OCI-LY7 (cell line): ENCODE data around the gene SPDYE1. TPM values are rescaled to one million over a fixed set of nuclear protein-coding genes. Genes with fewer than 3 reads are reported as not detected.

Experiments used
- BruUV-seq: library from RNA; stranded (reverse); fragments of 400-500 nt; replicated peaks from 2 replicates; lab custom pipeline; 2021; lab: Mats Ljungman, UMichigan
- CTCF ChIA-PET: fragments of 300-600 bp; sonication (Branson Sonifier 250); formaldehyde crosslinking; loops from one replicate; lab custom pipeline; 2022; ENCODE audit warnings: antibody characterized with exemption; ENCODE audit not compliant: unreplicated experiment; lab: Charles Lee
- POLR2A ChIA-PET: fragments of 300-600 bp; sonication (Branson Sonifier 250); formaldehyde crosslinking; loops from one replicate; lab custom pipeline; 2022; ENCODE audit warnings: antibody characterized with exemption; lab: Charles Lee
- DNase-seq: peaks from one replicate; pipeline ENCODE4 v3.0.0-alpha.2; 2015; ENCODE audit warnings: low spot score
- H2AFZ ChIP-seq: fragments of 200-600 bp; sonication (generic), shearing (Covaris generic); 2 replicates; pipeline ENCODE4 v1.6.1; 2014; ENCODE audit warnings: mild to moderate bottlenecking, antibody characterized with exemption, low read length, moderate library complexity
- H3K27ac ChIP-seq: fragments of 200-600 bp; sonication (generic); 2 replicates; pipeline ENCODE4 v1.5.1; 2014; ENCODE audit warnings: mixed run types, low read depth, mild to moderate bottlenecking, moderate library complexity, low read length, inconsistent platforms; ENCODE audit not compliant: poor library complexity, severe bottlenecking
- H3K36me3 ChIP-seq: fragments of 200-600 bp; sonication (generic); 2 replicates; pipeline ENCODE4 v1.6.1; 2014; ENCODE audit warnings: mild to moderate bottlenecking, antibody characterized with exemption, low read length, moderate library complexity, mixed read lengths; ENCODE audit not compliant: insufficient read depth
- H3K4me1 ChIP-seq: fragments of 200-600 bp; sonication (generic); 2 replicates; pipeline ENCODE4 v1.5.1; 2014; ENCODE audit warnings: mild to moderate bottlenecking, low read length; ENCODE audit not compliant: insufficient read depth, poor library complexity, severe bottlenecking
- H3K4me2 ChIP-seq: fragments of 200-600 bp; sonication (generic); 2 replicates; pipeline ENCODE4 v1.6.1; 2014; ENCODE audit warnings: mild to moderate bottlenecking, low read length
- H3K4me3 ChIP-seq: fragments of 200-600 bp; sonication (generic); 2 replicates; pipeline ENCODE4 v1.5.1; 2014; ENCODE audit warnings: mild to moderate bottlenecking, low read depth, low read length; ENCODE audit not compliant: poor library complexity, severe bottlenecking
- H3K79me2 ChIP-seq: fragments of 200-600 bp; sonication (generic); 2 replicates; pipeline ENCODE4 v1.6.1; 2016; ENCODE audit warnings: low read depth, mild to moderate bottlenecking, low read length, moderate library complexity, mixed read lengths; ENCODE audit not compliant: insufficient read depth
- H3K9me2 ChIP-seq: fragments of 200-600 bp; sonication (generic); 2 replicates; pipeline ENCODE4 v1.6.1; 2016; ENCODE audit warnings: mild to moderate bottlenecking, low read length, mixed read lengths; ENCODE audit not compliant: insufficient read depth
- H3K9me3 ChIP-seq: fragments of 200-600 bp; sonication (generic); 2 replicates; pipeline ENCODE4 v1.6.1; 2014; ENCODE audit warnings: mild to moderate bottlenecking, mixed run types, low read length, mixed read lengths
- H4K20me1 ChIP-seq: fragments of 200-600 bp; sonication (generic); 2 replicates; pipeline ENCODE4 v1.6.1; 2014; ENCODE audit warnings: mild to moderate bottlenecking, antibody characterized with exemption, low read length, moderate library complexity, mixed read lengths; ENCODE audit not compliant: insufficient read depth
- CTCF ChIP-seq: fragments of 200-600 bp; sonication (generic); conservative IDR thresholded peaks from 2 replicates; pipeline ENCODE4 v1.5.1; 2014; ENCODE audit warnings: mild to moderate bottlenecking, antibody characterized with exemption, low read length, moderate library complexity, mixed read lengths
- EZH2phosphoT487 ChIP-seq: fragments of 200-600 bp; sonication (generic); IDR thresholded peaks from 2 replicates; pipeline ENCODE4 v1.6.1; 2018; ENCODE audit warnings: low read depth, borderline replicate concordance, mild to moderate bottlenecking, mixed run types, antibody characterized with exemption, low read length, moderate library complexity, mixed read lengths
- intact Hi-C: fragments of 100-400 bp; cut with micrococcal nuclease; formaldehyde crosslinking; loops from one replicate; pipeline ENCODE4 v1.10.0; 2022; ENCODE audit not compliant: unreplicated experiment
- total RNA-seq, 2 experiments: library from RNA; depleted of rRNA in 1 of 2; stranded (reverse); fragments of >200 nt in 1 of 2; shearing (Covaris generic) in 1 of 2; gene quantifications; 2 replicates each; pipeline ENCODE4 v1.2.3, GENCODE V29; 2014 to 2022

Gene SPDYE1
- total RNA-seq, 2 experiments from 2014 or later: not detected

GRCh38 chr7:44043902-44044301 lies 46.2 kb downstream of the SPDYE1 start:
- Histone ChIP-seq H3K79me2 (peaks cover 39% of the 10 kb centered on the region), H3K4me3 (peak overlapping the region; percentile 92), H3K4me2 (peak overlapping the region; percentile 96), H3K27ac (peak overlapping the region; percentile 80), H2AFZ (peak overlapping the region; percentile 70), H3K4me1 (peaks cover 42% of the 10 kb centered on the region), H3K36me3 (peaks cover 15% of the 10 kb centered on the region; the same call in 1 of the 2 replicates), H3K9me3 (no peaks in the 10 kb centered on the region), H4K20me1 (peaks cover 13% of the 10 kb centered on the region), H3K9me2 (no peaks in the 10 kb centered on the region)
- ChIA-PET CTCF (no interaction called here), POLR2A (interaction anchor here (1.1 to 1.2 kb wide), 2 partner anchors 24 to 38 kb away, joined by 4 to 6 read pairs; no protein-coding TSS in a partner anchor)
- no peak for DNase-seq
- intact Hi-C loops: no loop called here
- BruUV-seq: TSS peak; percentile 83
- TF ChIP-seq EZH2phosphoT487 (no peak), CTCF (0 out of 2 replicates have a peak, but pooled peaks have one; percentile 4)

- Histone ChIP-seq H3K36me3 (peaks cover 19% of the 10 kb centered on the region), H3K4me1 (peaks cover 42% of the 10 kb centered on the region), H4K20me1 (peaks cover 13% of the 10 kb centered on the region), H3K9me3 (no peaks in the 10 kb centered on the region), H3K4me2 (peak within 1 kb of the TSS; percentile 96), H3K79me2 (peaks cover 39% of the 10 kb centered on the region), H3K27ac (peak within 1 kb of the TSS; percentile 80), H3K9me2 (no peaks in the 10 kb centered on the region), H3K4me3 (peak within 1 kb of the TSS; percentile 92), H2AFZ (peak within 1 kb of the TSS; percentile 70)
- intact Hi-C loops: loop anchor here (1.0 kb wide), 1 partner anchor 152 kb away; no protein-coding TSS in a partner anchor
- DNase-seq: peak; percentile 89
- ChIA-PET POLR2A (interaction anchor here (0.7 to 1.2 kb wide), 7 partner anchors 23 to 955 kb away, joined by 3 to 6 read pairs (median 3); partner anchors contain the start of gene CCM2), CTCF (interaction anchor here (0.8 kb wide), 1 partner anchor 56 kb away, joined by 3 read pairs; no protein-coding TSS in a partner anchor)
- no peak for TF ChIP-seq CTCF
- TF ChIP-seq EZH2phosphoT487: no peak
- no TSS peak for BruUV-seq
These were observed 46.9 kb downstream of the SPDYE1 start, which contains the start of gene DBNL for GRCh38 chr7:44044315-44045225. Gene DBNL (plus strand): TSS chr7:44044702. CDS start chr7:44044738, 36 bp downstream.
